Lower lobe of right lung (tissue), 2 donors: ENCODE results near the gene GPS2. TPM values are rescaled to one million over a fixed set of nuclear protein-coding genes. Genes with fewer than 3 reads are reported as not detected.

Source experiments
- ATAC-seq, 2 donors: fragments of 200-7000 bp; cut with Tn5 transposase; one replicate each; pipeline ENCODE4 v1.9.1; 2020 to 2022; ENCODE audit warnings: mild to moderate bottlenecking in 2 of 2, moderate library complexity in 2 of 2
- DNase-seq: peaks from one replicate; pipeline ENCODE4 v3.0.0-alpha.2; 2020
- H3K27ac ChIP-seq: fragments of 200-600 bp; one replicate; pipeline ENCODE4 v1.8.0; 2022
- H3K27me3 ChIP-seq: fragments of 200-600 bp; one replicate; pipeline ENCODE4 v1.8.0; 2022; ENCODE audit warnings: low read depth
- H3K36me3 ChIP-seq: fragments of 200-600 bp; one replicate; pipeline ENCODE4 v1.8.0; 2022; ENCODE audit warnings: mild to moderate bottlenecking
- H3K4me1 ChIP-seq: fragments of 200-600 bp; one replicate; pipeline ENCODE4 v1.8.0; 2022
- H3K4me3 ChIP-seq: fragments of 200-600 bp; one replicate; pipeline ENCODE4 v1.8.0; 2022; ENCODE audit warnings: mild to moderate bottlenecking
- H3K9me3 ChIP-seq: fragments of 200-600 bp; one replicate; pipeline ENCODE4 v1.8.0; 2022
- intact Hi-C: fragments of 100-400 bp; cut with DNase I; formaldehyde crosslinking; loops from one replicate; pipeline ENCODE4 v1.11.0; 2022
- total RNA-seq: library from RNA; stranded (reverse); fragmentation: NEBNext Ultra II Directional; extraction: Animal tissue kit (Norgen Biotek cat#: 25700); gene quantifications from one replicate; pipeline ENCODE4 v1.2.1, GENCODE V29; 2021
- TF ChIP-seq, protein P1 (sequence below): fragments of 200-600 bp; IDR thresholded peaks from one replicate; pipeline ENCODE4 v1.8.0; 2022; ENCODE audit warnings: antibody characterized with exemption, mild to moderate bottlenecking
- donor health status: DM: no; HTN: yes; CAD: no; lungs with severe emphysema.

GPS2 gene
- total RNA-seq, 1 donor from 2014 or later: 66.6 TPM

DNA sequence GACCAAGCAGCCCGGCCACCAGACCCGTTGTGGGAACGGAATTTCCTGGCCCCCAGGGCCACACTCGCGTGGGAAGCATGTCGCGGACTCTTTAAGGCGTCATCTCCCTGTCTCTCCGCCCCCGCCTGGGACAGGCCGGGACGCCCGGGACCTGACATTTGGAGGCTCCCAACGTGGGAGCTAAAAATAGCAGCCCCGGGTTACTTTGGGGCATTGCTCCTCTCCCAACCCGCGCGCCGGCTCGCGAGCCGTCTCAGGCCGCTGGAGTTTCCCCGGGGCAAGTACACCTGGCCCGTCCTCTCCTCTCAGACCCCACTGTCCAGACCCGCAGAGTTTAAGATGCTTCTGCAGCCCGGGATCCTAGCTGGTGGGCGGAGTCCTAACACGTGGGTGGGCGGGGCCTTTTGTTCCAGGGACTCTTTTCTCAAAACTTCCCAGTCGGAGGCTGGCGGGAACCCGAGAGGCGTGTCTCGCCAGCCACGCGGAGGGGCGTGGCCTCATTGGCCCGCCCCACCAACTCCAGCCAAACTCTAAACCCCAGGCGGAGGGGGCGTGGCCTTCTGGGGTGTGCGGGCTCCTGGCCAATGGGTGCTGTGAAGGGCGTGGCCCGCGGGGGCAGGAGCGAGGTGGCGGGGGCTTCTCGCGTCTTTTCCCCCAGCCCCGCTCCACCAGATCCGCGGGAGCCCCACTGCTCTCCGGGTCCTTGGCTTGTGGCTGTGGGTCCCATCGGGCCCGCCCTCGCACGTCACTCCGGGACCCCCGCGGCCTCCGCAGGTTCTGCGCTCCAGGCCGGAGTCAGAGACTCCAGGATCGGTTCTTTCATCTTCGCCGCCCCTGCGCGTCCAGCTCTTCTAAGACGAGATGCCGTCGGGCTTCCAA lies 33.8 kb downstream of the GPS2 start, which contains the start of gene SLC2A4:
SLC2A4 (plus strand) TSS at position 645 of the 879 bp plus-strand sequence; CDS start at position 862, 217 bp downstream.
- TF ChIP-seq, protein P1, sequence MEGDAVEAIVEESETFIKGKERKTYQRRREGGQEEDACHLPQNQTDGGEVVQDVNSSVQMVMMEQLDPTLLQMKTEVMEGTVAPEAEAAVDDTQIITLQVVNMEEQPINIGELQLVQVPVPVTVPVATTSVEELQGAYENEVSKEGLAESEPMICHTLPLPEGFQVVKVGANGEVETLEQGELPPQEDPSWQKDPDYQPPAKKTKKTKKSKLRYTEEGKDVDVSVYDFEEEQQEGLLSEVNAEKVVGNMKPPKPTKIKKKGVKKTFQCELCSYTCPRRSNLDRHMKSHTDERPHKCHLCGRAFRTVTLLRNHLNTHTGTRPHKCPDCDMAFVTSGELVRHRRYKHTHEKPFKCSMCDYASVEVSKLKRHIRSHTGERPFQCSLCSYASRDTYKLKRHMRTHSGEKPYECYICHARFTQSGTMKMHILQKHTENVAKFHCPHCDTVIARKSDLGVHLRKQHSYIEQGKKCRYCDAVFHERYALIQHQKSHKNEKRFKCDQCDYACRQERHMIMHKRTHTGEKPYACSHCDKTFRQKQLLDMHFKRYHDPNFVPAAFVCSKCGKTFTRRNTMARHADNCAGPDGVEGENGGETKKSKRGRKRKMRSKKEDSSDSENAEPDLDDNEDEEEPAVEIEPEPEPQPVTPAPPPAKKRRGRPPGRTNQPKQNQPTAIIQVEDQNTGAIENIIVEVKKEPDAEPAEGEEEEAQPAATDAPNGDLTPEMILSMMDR: no peak
- peak; percentile 95 for DNase-seq
- intact Hi-C loops: no loop called here
- peak within 1 kb of the TSS; percentile 70 for H3K27ac ChIP-seq
- peak within 1 kb of the TSS; percentile 52 for H3K4me3 ChIP-seq
- peak; percentile 95 to 97 for ATAC-seq
- no peaks in the 10 kb centered on the region for H3K36me3 ChIP-seq
- peaks cover 27% of the 10 kb centered on the region for H3K4me1 ChIP-seq
- H3K27me3 ChIP-seq: peaks cover 12% of the 10 kb centered on the region
- no peaks in the 10 kb centered on the region for H3K9me3 ChIP-seq

DNA sequence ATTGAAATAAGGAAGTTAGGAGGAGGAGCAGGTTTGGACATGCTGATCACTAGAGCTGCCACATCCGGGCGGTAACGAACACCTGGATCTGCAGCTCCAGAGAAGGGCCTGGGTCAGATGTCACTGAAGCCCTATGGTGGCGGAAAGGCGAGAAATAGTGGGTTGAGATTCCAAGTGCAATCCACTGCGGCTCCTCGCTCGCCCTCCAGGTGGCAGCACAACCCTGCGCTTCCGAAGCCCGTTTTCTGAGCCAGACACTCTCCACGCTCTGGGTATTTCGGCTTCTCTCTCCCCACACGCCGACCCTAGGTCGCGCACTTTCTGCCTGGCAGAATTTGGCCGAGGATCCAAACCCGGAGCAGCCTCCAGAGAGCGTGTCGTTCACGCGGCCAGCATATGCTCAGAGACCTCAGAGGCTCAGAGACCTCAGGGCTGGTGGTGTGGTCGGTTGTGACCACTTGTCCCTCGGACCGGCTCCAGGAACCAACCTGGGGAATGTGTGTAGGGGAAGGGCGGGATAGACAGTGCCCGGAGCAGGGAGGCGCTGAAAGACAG lies 34.6 kb downstream of the GPS2 start:
- ATAC-seq (peak; percentile 88 to 93), DNase-seq (peak; percentile 86)
- Histone ChIP-seq H3K27me3 (peaks cover 12% of the 10 kb centered on the region), H3K4me1 (peaks cover 27% of the 10 kb centered on the region), H3K36me3 (no peaks in the 10 kb centered on the region), H3K27ac (peak overlapping the region; percentile 70), H3K9me3 (no peaks in the 10 kb centered on the region), H3K4me3 (peak overlapping the region; percentile 52)
- TF ChIP-seq, protein P1: peak; percentile 96
- intact Hi-C loops: no loop called here

DNA sequence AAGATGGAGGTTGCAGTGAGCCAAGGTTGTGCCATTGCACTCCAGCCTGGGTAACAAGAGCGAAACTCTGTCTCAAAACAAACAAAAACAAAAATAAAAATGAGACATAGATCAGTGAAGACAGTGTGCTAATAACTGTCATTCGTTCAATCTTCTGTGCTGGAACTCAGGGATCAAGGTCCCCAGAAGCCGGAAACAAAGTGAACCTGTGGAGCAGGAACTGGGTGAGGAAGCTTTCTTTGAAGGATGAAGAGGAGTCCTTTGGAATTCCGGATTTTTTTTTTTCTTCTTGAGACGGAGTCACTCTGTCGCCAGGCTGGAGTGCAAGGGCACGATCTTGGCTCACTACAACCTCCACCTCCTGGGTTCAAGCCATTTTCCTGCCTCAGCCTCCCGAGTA lies 35.7 kb downstream of the GPS2 start:
- Histone ChIP-seq H3K9me3 (no peaks in the 10 kb centered on the region), H3K27ac (no peak overlapping the region), H3K36me3 (no peaks in the 10 kb centered on the region), H3K4me1 (peaks cover 27% of the 10 kb centered on the region), H3K4me3 (no peak overlapping the region), H3K27me3 (peaks cover 12% of the 10 kb centered on the region)
- TF ChIP-seq, protein P1: no peak
- intact Hi-C loops: no loop called here
- no peak for DNase-seq
- no peak for ATAC-seq

DNA sequence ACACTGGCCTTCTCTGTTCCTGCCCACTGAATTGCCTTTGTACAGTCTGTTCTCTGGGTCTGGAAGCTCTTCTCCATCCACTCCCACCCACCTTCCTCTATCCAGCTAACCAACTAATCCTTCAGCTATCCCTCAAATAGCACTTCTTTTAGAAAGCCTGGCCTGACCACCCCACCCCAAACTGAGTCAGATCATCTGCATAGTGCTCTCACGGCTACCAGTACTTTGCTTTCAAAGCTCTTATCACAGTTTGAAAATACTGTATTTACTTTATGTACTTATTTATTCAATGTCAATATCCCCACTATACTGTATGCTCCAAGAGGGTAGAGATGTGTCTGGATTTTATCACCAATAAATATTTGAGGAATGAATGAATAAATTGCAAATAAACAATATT lies 48.4 kb downstream of the GPS2 start:
- H3K9me3 ChIP-seq: no peaks in the 10 kb centered on the region
- H3K27me3 ChIP-seq: peaks cover 13% of the 10 kb centered on the region
- TF ChIP-seq, protein P1: no peak
- DNase-seq (no peak), ATAC-seq (no peak)
- intact Hi-C loops: no loop called here
- no peak overlapping the region for H3K4me3 ChIP-seq
- H3K4me1 ChIP-seq: peaks cover 22% of the 10 kb centered on the region
- no peak overlapping the region for H3K27ac ChIP-seq
- no peaks in the 10 kb centered on the region for H3K36me3 ChIP-seq

DNA sequence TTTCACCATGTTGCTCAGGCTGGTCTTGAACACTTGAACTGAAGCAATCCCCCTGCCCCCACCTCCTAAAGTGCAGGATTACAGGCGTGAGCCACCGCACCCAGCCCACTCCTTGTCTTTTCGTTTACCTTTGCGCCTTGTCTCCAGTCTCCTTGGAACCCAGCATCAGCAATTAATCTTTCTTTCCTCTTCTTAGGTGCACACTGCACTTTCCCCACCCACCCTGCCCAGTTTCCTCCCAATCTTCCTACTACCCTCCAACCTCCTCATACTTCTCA lies 51.4 kb downstream of the GPS2 start:
- Histone ChIP-seq H3K36me3 (peaks cover 5% of the 10 kb centered on the region), H3K9me3 (no peaks in the 10 kb centered on the region), H3K4me3 (peak overlapping the region; percentile 67), H3K4me1 (peaks cover 48% of the 10 kb centered on the region), H3K27ac (peak overlapping the region; percentile 88), H3K27me3 (peaks cover 21% of the 10 kb centered on the region)
- intact Hi-C loops: no loop called here
- TF ChIP-seq, protein P1: no peak
- ATAC-seq (no peak), DNase-seq (no peak)
